Raji (cell line): ENCODE measurements around the gene PCDHB8.
"Not testable (repeated sequence)": the region's sequence is repeated elsewhere in the genome, so short reads cannot be mapped to it uniquely, and the experiment has no call there.

Experiments
- POLR2A ChIP-seq: IDR thresholded peaks from 2 replicates; pipeline ENCODE4 v1.6.1; 2011; ENCODE audit warnings: low read depth, low read length, control low read depth; ENCODE audit not compliant: insufficient read depth

Gene PCDHB8

DNA sequence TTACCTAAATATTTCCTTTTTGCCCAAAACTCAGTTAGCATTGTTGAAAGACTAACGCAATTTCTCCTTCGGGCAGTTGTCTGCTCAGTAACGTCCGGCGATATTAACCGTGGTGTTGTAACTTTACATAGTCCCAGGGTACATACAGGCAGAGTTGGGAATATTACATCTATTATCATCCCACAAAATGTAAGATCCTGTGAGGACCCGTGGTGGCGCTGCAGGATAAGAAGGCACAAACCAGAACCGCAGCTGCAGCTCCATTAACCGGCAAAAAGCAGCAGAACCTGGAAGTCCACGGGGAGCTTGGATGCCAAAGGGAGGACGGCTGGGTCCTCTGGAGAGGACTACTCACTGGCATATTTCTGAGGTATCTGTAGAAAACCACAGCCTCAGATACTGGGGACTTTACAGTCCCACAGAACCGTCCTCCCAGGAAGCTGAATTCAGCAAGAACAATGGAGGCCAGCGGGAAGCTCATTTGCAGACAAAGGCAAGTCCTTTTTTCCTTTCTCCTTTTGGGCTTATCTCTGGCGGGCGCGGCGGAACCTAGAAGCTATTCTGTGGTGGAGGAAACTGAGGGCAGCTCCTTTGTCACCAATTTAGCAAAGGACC lies at the start of gene PCDHB8:
Gene PCDHB8 (plus strand): TSS at position 214 of the 615 bp plus-strand sequence. CDS start 245 bp downstream, at position 459.
- TF ChIP-seq POLR2A: not testable (repeated sequence)

DNA sequence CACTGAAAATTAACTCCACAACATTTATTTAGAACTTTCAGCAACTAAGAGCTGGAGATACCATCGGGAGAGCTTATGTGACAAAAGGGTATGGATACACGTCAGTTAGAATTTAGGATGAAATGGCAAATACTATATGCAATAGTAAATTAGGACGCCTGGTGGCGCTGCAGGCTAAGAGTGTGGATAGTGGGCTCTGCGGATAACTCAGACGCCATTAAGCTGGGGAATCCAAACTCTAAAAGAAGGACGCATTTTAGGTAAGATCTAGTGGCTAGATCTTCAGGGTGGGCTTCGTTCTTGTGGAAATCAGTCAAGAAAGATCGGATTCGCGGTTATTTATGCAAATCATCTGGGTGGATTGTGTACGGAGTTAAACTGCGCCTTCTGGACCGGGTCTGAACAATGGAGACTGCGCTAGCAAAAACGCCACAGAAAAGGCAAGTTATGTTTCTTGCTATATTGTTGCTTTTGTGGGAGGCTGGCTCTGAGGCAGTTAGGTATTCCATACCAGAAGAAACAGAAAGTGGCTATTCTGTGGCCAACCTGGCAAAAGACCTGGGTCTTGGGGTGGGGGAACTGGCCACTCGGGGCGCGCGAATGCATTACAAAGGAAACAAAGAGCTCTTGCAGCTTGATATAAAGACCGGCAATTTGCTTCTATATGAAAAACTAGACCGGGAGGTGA lies 42.4 kb upstream of the PCDHB8 start, which contains the start of gene PCDHB5:
Gene PCDHB5 (plus strand): TSS at position 177 of the 688 bp plus-strand sequence. CDS start 229 bp downstream, at position 406.
- TF ChIP-seq POLR2A: no peak

DNA sequence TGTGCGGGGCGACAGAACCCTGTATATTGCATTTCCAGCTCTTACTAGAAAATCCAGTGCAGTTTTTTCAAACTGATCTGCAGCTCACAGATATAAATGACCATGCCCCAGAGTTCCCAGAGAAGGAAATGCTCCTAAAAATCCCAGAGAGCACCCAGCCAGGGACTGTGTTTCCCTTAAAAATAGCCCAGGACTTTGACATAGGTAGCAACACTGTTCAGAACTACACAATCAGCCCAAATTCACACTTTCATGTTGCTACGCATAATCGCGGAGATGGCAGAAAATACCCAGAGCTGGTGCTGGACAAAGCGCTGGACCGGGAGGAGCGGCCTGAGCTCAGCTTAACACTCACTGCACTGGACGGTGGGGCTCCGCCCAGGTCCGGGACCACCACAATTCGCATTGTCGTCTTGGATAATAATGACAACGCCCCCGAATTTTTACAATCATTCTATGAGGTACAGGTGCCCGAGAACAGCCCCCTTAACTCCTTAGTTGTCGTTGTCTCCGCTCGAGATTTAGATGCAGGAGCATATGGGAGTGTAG lies 41.8 kb upstream of the PCDHB8 start:
- TF ChIP-seq POLR2A: no peak

DNA sequence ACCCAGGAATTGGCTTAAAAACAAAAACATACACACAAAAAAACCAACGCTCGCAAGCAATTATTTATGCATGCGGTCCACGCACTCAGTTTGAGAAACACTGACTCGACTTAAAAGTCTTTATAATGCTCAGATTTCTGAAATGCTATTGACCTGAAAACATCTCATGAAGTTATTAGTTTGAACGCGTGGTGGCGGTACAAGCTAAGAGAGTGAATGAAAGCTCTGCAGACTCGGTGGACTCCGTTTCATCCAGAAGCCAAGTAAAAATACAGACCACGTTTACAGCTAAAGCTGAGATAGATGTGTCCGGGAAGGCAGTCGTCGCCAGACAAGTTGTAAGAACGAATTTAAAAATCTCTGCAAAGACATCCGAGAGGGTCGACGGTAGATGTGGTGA lies 27.8 kb upstream of the PCDHB8 start, which contains the start of gene PCDHB6:
Gene PCDHB6 (plus strand): TSS at position 246 of the 400 bp plus-strand sequence. CDS start 201 bp downstream, outside the sequence.
- TF ChIP-seq POLR2A: no peak

DNA sequence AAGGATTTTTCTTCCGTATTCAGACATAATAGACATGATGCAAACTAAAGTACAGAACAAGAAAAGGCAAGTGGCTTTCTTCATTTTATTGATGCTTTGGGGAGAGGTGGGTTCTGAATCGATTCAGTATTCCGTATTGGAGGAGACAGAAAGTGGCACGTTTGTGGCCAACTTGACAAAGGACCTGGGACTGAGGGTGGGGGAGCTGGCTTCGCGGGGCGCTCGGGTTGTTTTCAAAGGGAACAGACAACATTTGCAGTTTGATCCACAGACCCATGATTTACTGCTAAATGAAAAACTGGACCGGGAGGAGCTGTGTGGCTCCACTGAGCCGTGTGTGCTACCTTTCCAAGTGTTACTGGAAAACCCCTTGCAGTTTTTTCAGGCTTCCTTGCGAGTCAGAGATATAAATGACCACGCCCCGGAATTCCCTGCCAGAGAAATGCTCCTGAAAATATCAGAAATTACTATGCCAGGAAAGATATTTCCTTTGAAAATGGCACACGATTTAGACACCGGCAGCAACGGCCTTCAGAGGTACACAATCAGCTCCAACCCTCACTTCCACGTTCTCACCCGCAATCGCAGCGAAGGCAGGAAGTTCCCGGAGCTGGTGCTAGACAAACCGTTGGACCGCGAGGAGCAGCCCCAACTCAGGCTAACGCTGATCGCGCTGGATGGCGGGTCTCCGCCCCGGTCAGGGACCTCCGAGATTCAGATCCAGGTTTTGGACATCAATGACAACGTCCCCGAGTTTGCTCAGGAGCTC lies 27.2 kb upstream of the PCDHB8 start:
- no peak for TF ChIP-seq POLR2A

DNA sequence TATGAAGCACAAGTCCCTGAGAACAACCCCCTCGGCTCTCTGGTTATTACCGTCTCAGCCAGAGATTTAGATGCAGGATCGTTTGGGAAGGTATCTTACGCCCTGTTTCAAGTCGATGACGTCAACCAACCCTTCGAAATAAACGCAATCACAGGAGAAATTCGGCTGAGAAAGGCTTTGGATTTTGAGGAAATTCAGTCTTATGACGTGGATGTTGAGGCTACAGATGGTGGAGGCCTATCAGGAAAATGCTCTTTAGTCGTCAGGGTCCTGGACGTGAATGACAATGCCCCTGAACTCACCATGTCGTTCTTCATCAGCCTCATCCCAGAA lies 26.6 kb upstream of the PCDHB8 start:
- no peak for TF ChIP-seq POLR2A

DNA sequence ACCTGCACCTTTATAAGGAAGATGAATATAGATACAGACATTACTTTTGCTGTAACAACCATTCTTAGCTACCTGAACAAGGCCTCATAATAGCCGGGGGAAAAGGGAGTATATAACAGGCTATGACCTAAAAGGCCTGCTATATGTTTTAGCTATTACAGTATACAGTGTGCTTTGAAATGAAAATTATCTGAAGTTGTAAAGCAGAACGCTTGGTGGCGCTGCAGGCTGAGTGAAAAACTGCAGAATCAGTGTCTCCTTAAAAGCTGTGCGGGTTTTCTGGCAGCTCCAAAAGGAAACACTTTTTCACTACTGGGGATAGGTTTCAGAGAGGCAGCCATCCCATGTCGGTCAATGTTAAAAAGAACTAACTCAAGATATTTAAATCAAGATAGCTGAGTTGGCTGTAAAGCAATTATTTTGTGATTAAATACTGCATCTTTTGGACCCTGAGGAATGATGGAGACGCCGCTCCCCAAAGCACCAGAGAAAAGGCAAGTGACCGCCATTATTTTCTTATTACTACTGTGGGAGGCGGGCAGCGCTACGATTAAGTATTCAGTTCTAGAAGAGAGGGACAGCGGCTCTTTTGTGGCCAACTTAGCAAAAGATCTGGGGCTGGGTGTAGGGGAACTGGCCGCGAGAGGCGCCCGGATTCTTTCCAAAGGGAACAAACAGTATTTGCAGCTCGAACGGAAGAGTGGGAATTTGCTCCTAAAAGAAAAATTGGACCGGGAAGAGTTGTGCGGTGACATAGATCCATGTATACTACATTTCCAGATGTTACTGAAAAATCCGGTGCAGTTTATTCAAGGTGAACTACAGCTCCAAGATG lies 21.8 kb upstream of the PCDHB8 start:
- TF ChIP-seq POLR2A: no peak

DNA sequence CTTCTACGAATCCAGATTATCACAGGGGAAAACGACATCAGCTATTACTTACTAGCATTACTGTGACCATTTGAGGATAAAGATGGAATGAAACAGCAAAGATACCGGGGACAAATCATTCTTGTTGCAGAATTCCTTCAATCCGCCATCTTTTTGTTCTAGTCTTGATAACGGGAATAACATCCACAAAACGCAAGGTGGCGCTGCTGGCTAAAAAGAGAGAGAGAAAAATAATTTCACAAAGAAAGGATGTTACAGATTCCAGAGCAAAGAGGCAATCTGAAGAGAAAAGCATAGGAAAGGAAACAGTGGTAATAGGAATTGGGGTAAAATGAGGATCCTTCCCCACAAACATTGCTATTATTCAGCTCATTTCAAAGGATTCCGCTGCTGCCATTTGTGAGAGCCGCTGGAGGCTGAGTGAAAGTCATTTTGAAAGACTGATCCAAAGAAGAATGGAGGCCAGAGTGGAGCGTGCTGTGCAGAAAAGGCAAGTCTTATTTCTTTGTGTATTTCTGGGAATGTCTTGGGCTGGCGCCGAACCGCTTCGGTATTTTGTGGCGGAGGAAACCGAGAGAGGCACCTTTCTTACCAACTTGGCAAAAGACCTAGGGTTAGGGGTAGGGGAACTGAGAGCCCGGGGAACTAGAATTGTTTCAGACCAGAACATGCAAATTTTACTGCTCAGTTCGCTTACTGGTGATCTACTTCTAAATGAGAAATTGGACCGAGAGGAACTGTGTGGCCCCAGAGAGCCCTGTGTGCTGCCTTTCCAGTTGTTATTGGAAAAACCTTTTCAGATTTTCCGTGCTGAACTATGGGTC lies 5.0 kb upstream of the PCDHB8 start, which contains the start of gene PCDHB7:
Gene PCDHB7 (plus strand): TSS at position 264 of the 824 bp plus-strand sequence. CDS start 192 bp downstream, at position 456.
- TF ChIP-seq POLR2A: no peak

DNA sequence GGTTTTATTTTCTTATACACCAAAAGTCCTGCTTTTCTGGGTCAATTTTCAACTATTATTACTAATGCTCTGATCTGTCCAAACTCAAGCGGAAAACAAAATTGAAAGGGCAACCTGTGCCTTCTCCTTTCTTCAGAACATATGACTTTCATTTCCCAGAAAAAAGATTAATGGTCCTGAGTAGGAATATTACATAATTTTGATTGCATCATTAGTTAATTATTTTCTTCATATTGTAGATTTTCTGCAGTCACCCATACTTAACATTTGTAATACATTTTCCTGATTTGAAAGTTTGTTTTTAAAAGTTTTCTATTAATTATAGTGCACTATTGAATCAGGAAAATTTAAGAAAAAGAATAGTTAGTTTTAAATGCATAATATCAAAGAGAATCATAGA lies 1.7 kb upstream of the PCDHB8 start:
- no peak for TF ChIP-seq POLR2A

DNA sequence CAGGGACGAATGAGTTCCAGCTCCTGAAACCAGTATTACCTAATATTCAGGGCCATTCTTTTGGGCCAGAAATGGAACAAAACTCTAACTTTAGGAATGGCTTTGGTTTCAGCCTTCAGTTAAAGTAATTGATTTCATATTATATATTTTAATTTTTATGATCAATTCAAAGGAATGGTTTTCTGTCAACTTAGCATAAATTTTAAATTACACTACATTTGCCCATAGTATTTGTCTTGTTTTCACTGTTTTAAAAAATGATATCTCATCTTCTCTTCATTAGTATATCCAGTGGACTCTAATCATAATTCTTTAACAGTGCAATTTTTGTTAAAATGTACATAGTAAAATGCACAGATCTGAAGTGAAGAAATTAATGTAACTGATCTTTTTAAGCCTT lies 2.7 kb downstream of the PCDHB8 start:
- TF ChIP-seq POLR2A: no peak

DNA sequence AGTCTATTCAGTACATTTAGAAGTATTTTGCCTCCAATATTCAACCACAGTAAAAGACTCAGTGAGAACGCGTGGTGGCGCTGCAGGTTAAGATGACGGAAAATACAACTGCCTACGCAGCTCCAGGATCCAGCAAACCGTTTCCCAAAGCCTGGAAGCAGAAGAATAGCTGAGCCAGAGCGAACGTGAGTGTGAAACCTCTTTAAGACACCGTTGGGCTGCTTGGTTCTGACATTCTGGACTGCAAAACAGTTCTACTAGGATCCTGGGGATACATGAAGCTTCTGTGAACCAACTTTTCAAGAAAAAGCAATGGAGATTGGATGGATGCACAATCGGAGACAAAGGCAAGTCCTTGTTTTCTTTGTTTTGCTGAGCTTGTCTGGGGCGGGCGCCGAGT lies 4.7 kb downstream of the PCDHB8 start, which contains the start of gene PCDHB16:
Gene PCDHB16 (plus strand): TSS at position 140 of the 400 bp plus-strand sequence. CDS start 173 bp downstream, at position 313.
- no peak for TF ChIP-seq POLR2A

DNA sequence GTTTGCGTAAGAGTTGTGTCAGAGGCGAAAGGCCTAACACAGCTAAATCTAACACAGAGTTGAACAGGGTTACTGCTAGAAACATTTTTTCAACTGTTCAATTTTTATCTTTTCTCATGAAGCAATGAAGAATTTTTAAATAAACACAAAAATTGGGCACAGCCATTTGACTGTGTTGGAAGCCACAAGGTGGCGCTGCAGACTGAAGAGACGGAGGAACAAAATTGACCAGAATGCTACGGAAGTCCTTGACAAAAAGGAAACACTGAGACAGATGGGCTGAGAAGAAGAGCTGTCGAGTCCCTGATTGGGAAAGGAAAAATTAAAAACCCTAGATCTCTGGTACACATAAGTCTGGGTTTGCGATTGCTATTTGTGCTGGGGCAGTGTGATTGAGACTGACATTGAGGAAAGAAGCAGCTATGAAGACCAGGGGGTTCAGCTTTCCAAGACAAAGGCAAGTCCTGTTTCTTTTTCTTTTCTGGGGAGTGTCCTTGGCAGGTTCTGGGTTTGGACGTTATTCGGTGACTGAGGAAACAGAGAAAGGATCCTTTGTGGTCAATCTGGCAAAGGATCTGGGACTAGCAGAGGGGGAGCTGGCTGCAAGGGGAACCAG lies 9.4 kb downstream of the PCDHB8 start, which contains the start of gene PCDHB9:
Gene PCDHB9 (plus strand): TSS at position 265 of the 616 bp plus-strand sequence. CDS start 158 bp downstream, at position 423.
- no peak for TF ChIP-seq POLR2A

DNA sequence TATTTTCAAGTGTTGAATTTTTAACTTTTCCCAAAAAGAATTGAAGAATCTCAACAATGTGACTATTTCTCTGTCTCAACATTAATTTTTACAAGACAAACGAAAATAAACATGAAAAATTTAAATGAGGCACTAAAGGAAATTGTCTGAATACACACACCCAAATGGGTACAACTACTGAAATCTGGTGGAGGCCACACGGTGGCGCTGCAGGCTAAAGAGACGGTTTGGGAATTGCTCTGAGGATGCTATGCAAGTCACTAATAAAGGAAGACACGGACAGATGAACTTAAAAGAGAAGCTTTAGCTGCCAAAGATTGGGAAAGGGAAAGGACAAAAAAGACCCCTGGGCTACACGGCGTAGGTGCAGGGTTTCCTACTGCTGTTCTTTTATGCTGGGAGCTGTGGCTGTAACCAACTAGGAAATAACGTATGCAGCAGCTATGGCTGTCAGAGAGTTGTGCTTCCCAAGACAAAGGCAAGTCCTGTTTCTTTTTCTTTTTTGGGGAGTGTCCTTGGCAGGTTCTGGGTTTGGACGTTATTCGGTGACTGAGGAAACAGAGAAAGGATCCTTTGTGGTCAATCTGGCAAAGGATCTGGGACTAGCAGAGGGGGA lies 14.6 kb downstream of the PCDHB8 start, which contains the start of gene PCDHB10:
Gene PCDHB10 (plus strand): TSS at position 244 of the 616 bp plus-strand sequence. CDS start 200 bp downstream, at position 444.
- TF ChIP-seq POLR2A: no peak

DNA sequence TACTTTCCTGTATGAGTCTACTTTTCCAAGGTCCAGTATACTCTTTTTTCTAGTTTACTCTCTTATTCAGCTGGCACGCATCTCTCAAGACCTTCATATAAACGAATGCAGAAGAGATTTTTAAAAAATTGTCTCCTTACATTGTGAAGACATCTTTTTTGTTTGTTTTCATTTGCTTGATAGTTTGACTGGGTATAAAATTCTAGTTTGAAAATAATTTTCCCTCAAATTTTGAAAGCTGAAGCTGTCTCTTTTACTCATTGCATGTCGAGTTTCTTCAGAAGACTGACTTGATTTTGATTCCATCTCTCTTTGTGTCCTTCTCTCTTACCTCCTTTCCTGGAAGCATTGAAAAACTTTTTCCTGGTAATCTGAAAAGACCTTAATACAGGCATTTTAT lies 18.8 kb downstream of the PCDHB8 start:
- no peak for TF ChIP-seq POLR2A
